Lung (tissue), 12 donors: Measurements from ENCODE around the gene GRHPR. TPM values are rescaled to one million over a fixed set of nuclear protein-coding genes. Genes with fewer than 3 reads are reported as not detected.

Experiments
- ATAC-seq: fragments of 200-7000 bp; cut with Tn5 transposase; one replicate; pipeline ENCODE4 v1.9.1; 2020; ENCODE audit warnings: moderate number of reproducible peaks; ENCODE audit not compliant: insufficient read depth, low FRiP score
- DNase-seq, 3 donors: peaks; one replicate each; pipeline ENCODE4 v3.0.0-alpha.2; 2013 to 2017
- H3K27ac ChIP-seq, 2 donors: one replicate each; pipeline ENCODE4 v1.5.1; 2013; ENCODE audit warnings: mild to moderate bottlenecking in 2 of 2, moderate library complexity in 2 of 2, control low read depth in 1 of 2, inconsistent platforms in 1 of 2, low read depth in 1 of 2, low read length in 1 of 2
- H3K27me3 ChIP-seq, 3 donors: one replicate each; pipeline ENCODE4 v1.5.1; 2013; ENCODE audit warnings: low read length in 2 of 3; ENCODE audit not compliant: control insufficient read depth in 3 of 3, insufficient read depth in 3 of 3
- H3K36me3 ChIP-seq, 4 donors: one replicate each; pipeline ENCODE4 v1.5.1; 2013; ENCODE audit warnings: low read length in 4 of 4, mild to moderate bottlenecking in 1 of 4, moderate library complexity in 1 of 4; ENCODE audit not compliant: control insufficient read depth in 4 of 4, insufficient read depth in 4 of 4
- H3K4me1 ChIP-seq, 5 donors: one replicate each; pipeline ENCODE4 v1.5.1; 2013; ENCODE audit warnings: low read length in 5 of 5, mild to moderate bottlenecking in 2 of 5, moderate library complexity in 1 of 5; ENCODE audit not compliant: control insufficient read depth in 5 of 5, insufficient read depth in 5 of 5
- H3K4me3 ChIP-seq: one replicate; pipeline ENCODE4 v1.5.1; 2013; ENCODE audit warnings: mild to moderate bottlenecking, control low read depth, moderate library complexity
- H3K9ac ChIP-seq, 2 donors: one replicate each; pipeline ENCODE4 v1.5.1; 2013; ENCODE audit warnings: low read length in 2 of 2, control low read depth in 1 of 2; ENCODE audit not compliant: insufficient read depth in 1 of 2
- H3K9me3 ChIP-seq, 4 donors: one replicate each; pipeline ENCODE4 v1.5.1; 2013; ENCODE audit warnings: low read length in 3 of 4, mild to moderate bottlenecking in 1 of 4, moderate library complexity in 1 of 4; ENCODE audit not compliant: control insufficient read depth in 4 of 4, insufficient read depth in 3 of 4
- CTCF ChIP-seq: IDR thresholded peaks from 2 replicates; pipeline ENCODE4 v1.5.1; 2012; ENCODE audit warnings: mild to moderate bottlenecking; ENCODE audit errors: control extremely low read depth, extremely low read depth
- WGBS, 2 donors: extraction: QIAGEN DNeasy Blood & Tissue Kit; methylation state at CpG; one replicate each; pipeline ENCODE4 v1.1.7; 2013; 5-methylcytosine and 5-hydroxymethylcytosine counted together
- polyA plus RNA-seq, 2 donors: library from polyadenylated mRNA; stranded (reverse); fragments of 200-250 nt; gene quantifications; one replicate each; pipeline ENCODE4 v1.2.1, GENCODE V29; 2013
- total RNA-seq, 2 donors: library from RNA; depleted of rRNA in 1 of 2; stranded (reverse); fragments of >200 nt in 1 of 2; gene quantifications; one replicate each; pipeline ENCODE4 v1.2.1, GENCODE V29; 2014 to 2021
- donor health status: control.
- donor health status: control.
- donor health status: Bipolar disorder and iron deficiency.
- donor health status: healthy.
- donor health status: DM: yes; HTN: yes; CAD: no.

Gene GRHPR
- total and polyA plus RNA-seq, 4 donors: 55.5 to 98.9 (median 73.5) TPM

GRCh38 chr9:37480759-37481158 lies 58.3 kb downstream of the GRHPR start:
- peaks cover 0 to 6% (median 0%) of the 10 kb centered on the region in 5 donors for H3K4me1 ChIP-seq
- no peak for TF ChIP-seq CTCF
- H3K27ac ChIP-seq: no peak overlapping the region
- no peak for DNase-seq
- H3K36me3 ChIP-seq: no peaks in the 10 kb centered on the region
- no peak for ATAC-seq
- H3K9ac ChIP-seq: no peak overlapping the region
- no peaks in the 10 kb centered on the region for H3K9me3 ChIP-seq
- WGBS, 2 donors: 86 to 96% methylated on average over 3 of the region's 3 CpGs
- H3K4me3 ChIP-seq: no peak overlapping the region
- peaks cover 0 to 2% (median 2%) of the 10 kb centered on the region in 3 donors for H3K27me3 ChIP-seq

- Histone ChIP-seq H3K9me3 (no peaks in the 10 kb centered on the region), H3K27me3 (no peaks in the 10 kb centered on the region), H3K4me3 (peak within 1 kb of the TSS; percentile 68), H3K4me1 (peaks cover 0 to 24% (median 7%) of the 10 kb centered on the region in 5 donors), H3K9ac (peak within 1 kb of the TSS; percentile 47 to 67), H3K27ac (peak within 1 kb of the TSS; percentile 37 to 66), H3K36me3 (peaks cover 6 to 13% (median 8%) of the 10 kb centered on the region in 4 donors)
- ATAC-seq: peak; percentile 98
- WGBS, 2 donors: 4 to 5% methylated on average over 35 to 56 of the region's 56 CpGs
- no peak for TF ChIP-seq CTCF
- peak; percentile 89 to 92 (median 92) for DNase-seq
Observed at GRCh38 chr9:37485389-37486255, 63.1 kb downstream of the GRHPR start, which contains the start of gene POLR1E. POLR1E (plus strand) TSS chr9:37485948; CDS start chr9:37486048, 100 bp downstream.

DNA sequence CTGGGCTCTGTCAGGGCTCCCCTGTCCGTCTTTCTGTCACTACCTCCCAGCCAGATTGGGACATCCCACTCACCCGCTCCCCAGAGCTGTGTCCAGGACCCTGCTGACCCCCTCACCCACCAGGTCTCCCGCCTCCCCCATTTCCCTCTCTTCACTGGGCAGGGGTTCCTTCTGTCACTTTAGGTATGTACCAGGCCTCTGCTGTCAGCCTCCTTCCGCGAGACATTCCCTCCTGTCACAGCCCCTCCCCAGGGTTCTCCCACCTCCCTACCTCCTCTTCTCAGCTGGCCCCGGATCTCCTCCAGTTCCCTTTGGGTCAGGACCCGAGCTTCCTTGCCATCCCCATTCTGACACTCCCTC lies 63.7 kb downstream of the GRHPR start:
- Histone ChIP-seq H3K4me1 (peaks cover 0 to 24% (median 7%) of the 10 kb centered on the region in 5 donors), H3K27me3 (no peaks in the 10 kb centered on the region), H3K9ac (peak overlapping the region; percentile 47 to 67), H3K9me3 (no peaks in the 10 kb centered on the region), H3K4me3 (peak overlapping the region; percentile 68), H3K27ac (peak overlapping the region; percentile 37 to 66), H3K36me3 (peaks cover 6 to 13% (median 8%) of the 10 kb centered on the region in 4 donors)
- WGBS, 2 donors: 7 to 8% methylated on average over 7 of the region's 7 CpGs
- ATAC-seq: no peak
- no peak for TF ChIP-seq CTCF
- no peak for DNase-seq

Other genes starting within 250 kb of the GRHPR start
- gene ZBTB5, start 42.8 kb downstream of the GRHPR start, total RNA-seq: 10 to 100 TPM in 1 of 2 donors, 1 to 10 TPM in 1; 9.6 to 21.9 TPM
- 1 to 10 TPM; 3.2 to 6.9 TPM for gene ZBTB5, start 42.8 kb downstream of the GRHPR start, polyA plus RNA-seq
- gene POLR1E, start 63.3 kb downstream of the GRHPR start, total RNA-seq: 10 to 100 TPM; 18.0 to 19.9 TPM
- gene POLR1E, start 63.3 kb downstream of the GRHPR start, polyA plus RNA-seq: 10 to 100 TPM; 14.1 to 18.3 TPM
- 1 to 10 TPM; 3.9 to 6.3 TPM for gene FBXO10, start 153.7 kb downstream of the GRHPR start, total RNA-seq
- gene FBXO10, start 153.7 kb downstream of the GRHPR start, polyA plus RNA-seq: 1 to 10 TPM; 2.6 to 4.0 TPM
- 10 to 100 TPM; 66.7 to 76.5 TPM for gene TOMM5, start 169.9 kb downstream of the GRHPR start, total RNA-seq
- 100 to 1,000 TPM; 103 to 132 TPM for gene TOMM5, start 169.9 kb downstream of the GRHPR start, polyA plus RNA-seq
- gene FRMPD1, start 228.3 kb downstream of the GRHPR start, total RNA-seq: under 1 TPM; 0.06 to 0.25 TPM
- under 1 TPM in 1 of 2 donors, not detected in 1; 0.06 TPM for gene FRMPD1, start 228.3 kb downstream of the GRHPR start, polyA plus RNA-seq